ENCODE results near the gene FSTL3.

The FSTL3 gene

GRCh38 chr19:645912-646778, 30.0 kb upstream of the FSTL3 start:
- no peak for DNase-seq

- DNase-seq: no peak
Measured at GRCh38 chr19:646779-647565, 29.2 kb upstream of the FSTL3 start.

- DNase-seq: no peak
Measured at GRCh38 chr19:647566-648284, 28.5 kb upstream of the FSTL3 start.

GRCh38 chr19:648305-648704, 27.9 kb upstream of the FSTL3 start:
- DNase-seq: no peak

- no peak for DNase-seq
Measured at GRCh38 chr19:648904-649801, 27.0 kb upstream of the FSTL3 start.

GRCh38 chr19:650121-650520, 26.1 kb upstream of the FSTL3 start:
- no peak for DNase-seq

GRCh38 chr19:651114-651818, 24.9 kb upstream of the FSTL3 start:
- no peak for DNase-seq

GRCh38 chr19:651991-652390, 24.2 kb upstream of the FSTL3 start:
- DNase-seq: no peak

- no peak for DNase-seq
Measured at GRCh38 chr19:652467-653389, 23.5 kb upstream of the FSTL3 start.

GRCh38 chr19:653425-653824, 22.8 kb upstream of the FSTL3 start:
- DNase-seq: no peak

GRCh38 chr19:655691-656090, 20.5 kb upstream of the FSTL3 start:
- DNase-seq: no peak

- no peak for DNase-seq
Measured at GRCh38 chr19:656751-657559, 19.2 kb upstream of the FSTL3 start.

- no peak for DNase-seq
Measured at GRCh38 chr19:657611-658010, 18.6 kb upstream of the FSTL3 start.

- DNase-seq: no peak
Measured at GRCh38 chr19:658059-658839, 17.9 kb upstream of the FSTL3 start.

GRCh38 chr19:658916-659839, 17.0 kb upstream of the FSTL3 start:
- no peak for DNase-seq

- no peak for DNase-seq
Measured at GRCh38 chr19:660793-661426, 15.3 kb upstream of the FSTL3 start.
